ENCODE data around the gene CSNK1G1.
"Not testable (repeated sequence)": the region's sequence is repeated elsewhere in the genome, so short reads cannot be mapped to it uniquely, and the experiment has no call there.

The CSNK1G1 gene

GRCh38 chr15:64121614-64122013 is 234.4 kb downstream of the CSNK1G1 start:
- H3K4me3 ChIP-seq (ENCODE audit: low read depth, low read length), result no peak overlapping the region
- no peak for TF ChIP-seq CTCF (IDR thresholded peaks at IDR 0.05; ENCODE audit: low read depth, low read length, missing control alignments)
- DNase-seq (ENCODE audit: low read depth), result no peak
- in situ Hi-C loops (cut with HindIII; ENCODE audit: low sequenced_read_pairs), result no loop called here

GRCh38 chr15:64120322-64120721 is 235.7 kb downstream of the CSNK1G1 start:
- in situ Hi-C loops (cut with HindIII; ENCODE audit: low sequenced_read_pairs); H3K4me3 ChIP-seq (ENCODE audit: low read depth, low read length): not testable (repeated sequence)

GRCh38 chr15:64117759-64118487 is 238.1 kb downstream of the CSNK1G1 start:
- no peak for DNase-seq (ENCODE audit: low read depth)
- in situ Hi-C loops (cut with HindIII; ENCODE audit: low sequenced_read_pairs), result no loop called here
- H3K4me3 ChIP-seq (ENCODE audit: low read depth, low read length), result no peak overlapping the region
- TF ChIP-seq CTCF (IDR thresholded peaks at IDR 0.05; ENCODE audit: low read depth, low read length, missing control alignments), result no peak

More at GRCh38 chr15:64120322-64120721, 235.7 kb downstream of the CSNK1G1 start:
- DNase-seq (ENCODE audit: low read depth), result not testable (repeated sequence)

All from astrocyte of the cerebellum (primary cell).